Measurements from ENCODE around the gene RO60.
"Not testable (repeated sequence)": the region's sequence is repeated elsewhere in the genome, so short reads cannot be mapped to it uniquely, and the experiment has no call there.

Gene RO60

DNA sequence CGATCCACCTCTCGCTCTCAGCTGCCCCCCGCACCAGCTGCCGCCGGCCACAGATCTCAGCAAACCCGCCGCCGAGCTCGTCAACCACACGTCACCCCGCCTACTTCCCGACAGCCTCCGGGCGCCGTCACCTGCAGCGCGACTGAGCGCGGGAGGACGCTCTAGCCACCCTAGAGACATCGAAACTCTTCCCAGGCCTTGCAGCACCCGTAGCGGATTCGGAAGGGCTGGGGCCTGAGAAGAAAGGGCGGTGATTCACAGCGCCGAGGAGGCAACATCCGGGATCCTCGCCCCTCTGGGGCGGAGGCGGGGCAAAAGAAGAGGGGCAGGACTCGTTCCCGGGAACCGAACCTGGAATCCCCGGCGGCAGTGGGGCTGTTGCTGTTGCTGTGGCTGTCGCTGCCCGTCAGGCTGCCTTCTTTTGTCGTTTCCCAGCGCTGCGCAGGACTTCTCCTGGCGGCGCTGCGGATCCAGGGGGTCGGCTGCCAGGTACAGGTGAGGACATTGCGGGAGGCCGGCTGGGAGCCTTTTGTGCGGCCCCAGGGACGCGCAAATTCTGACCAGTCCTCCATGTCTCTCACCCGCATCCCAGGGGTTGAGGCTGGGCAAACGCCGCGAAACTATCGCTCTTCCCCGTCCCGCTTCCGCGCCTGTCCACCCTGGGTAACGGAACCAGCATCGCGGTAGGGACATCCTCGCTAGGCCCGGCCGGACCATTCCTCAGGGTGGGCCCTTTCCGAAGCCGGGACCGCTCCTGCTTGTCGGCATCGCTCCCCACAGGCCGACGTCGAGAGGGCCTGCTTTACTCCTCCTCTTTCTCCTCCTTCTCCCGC is at the start of gene RO60, which contains the start of gene UCHL5:
TSS of gene RO60 (plus strand) at position 331 of the 833 bp plus-strand sequence. CDS start 9,443 bp downstream, outside the sequence.
TSS of gene UCHL5 (minus strand) at position 79 of the 833 bp plus-strand sequence. CDS start 100 bp downstream, outside the sequence.
- DNase-seq = peak; percentile 96

DNA sequence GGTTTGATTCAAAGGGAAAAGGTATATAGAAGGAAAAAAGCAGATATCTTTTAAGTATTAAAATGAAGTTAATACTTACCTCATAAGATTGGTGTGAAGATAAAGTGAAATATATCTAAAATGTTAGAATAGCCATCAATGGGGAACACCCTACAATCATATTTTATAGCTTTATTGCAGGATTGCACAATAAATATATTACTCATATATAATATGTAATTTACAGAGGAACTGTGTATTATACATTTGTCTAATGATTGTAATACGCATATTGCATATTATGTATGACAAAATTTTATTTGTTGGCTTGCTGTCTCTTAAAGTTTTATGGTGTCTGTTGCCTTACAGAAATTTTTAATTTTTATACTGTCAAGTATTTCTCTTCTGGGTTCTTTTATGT is 48.0 kb upstream of the RO60 start:
- DNase-seq = no peak

DNA sequence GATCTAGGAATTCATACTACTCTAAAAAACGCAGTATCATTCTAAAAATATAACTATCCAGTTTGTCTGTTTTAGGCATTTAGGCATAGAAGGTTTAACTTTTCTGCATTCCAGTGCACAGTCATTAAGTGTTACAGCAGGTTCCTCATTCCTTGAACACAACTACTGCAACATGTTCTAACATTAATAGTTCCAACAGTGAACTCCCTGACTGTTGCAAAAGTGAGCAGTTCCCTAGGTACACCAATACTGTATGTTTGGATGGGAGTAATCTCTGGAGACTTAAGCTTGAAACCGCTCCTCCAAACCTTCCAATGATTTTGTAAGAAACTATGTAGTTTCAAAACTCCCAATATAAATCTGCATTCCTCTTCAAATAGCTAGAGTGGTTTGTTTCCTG is 46.4 kb upstream of the RO60 start:
- DNase-seq = no peak

DNA sequence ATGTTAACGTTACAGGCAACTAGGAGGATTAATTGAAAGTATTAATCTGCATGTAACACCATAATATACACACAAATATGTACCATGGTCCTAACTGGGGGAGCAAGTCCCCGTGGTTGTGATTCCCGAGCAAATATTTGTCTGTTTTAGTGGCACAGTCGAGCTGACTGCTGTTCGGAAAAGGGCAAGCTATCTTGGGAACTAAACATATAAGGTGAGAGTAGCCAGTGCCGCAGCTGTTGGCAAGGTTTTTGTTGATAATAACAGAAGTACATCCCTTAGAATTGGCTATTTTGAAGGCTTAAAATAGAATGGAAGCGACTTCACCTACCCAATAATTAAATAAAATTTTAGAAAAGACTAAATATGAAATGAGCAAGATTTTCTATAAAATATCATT is 45.7 kb upstream of the RO60 start:
- no peak for DNase-seq

DNA sequence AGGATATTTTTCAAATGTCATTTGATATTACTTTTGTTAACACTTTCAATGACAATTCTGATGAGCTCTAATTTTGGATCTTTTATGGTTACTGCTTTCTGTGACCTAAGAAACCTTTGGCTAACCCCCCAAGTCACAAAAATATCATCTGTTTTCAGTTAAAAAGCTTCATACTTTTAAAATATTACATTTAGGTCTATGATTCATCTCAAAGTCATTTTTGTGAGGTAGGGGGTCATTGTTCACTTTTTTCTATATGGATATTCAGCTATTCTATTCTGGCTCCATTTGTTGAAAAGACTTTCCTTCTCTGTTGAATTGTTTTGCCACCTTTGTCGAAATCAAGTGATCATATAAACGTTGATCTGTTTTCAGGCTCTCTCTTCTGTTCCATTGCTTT is 45.0 kb upstream of the RO60 start:
- DNase-seq = no peak

DNA sequence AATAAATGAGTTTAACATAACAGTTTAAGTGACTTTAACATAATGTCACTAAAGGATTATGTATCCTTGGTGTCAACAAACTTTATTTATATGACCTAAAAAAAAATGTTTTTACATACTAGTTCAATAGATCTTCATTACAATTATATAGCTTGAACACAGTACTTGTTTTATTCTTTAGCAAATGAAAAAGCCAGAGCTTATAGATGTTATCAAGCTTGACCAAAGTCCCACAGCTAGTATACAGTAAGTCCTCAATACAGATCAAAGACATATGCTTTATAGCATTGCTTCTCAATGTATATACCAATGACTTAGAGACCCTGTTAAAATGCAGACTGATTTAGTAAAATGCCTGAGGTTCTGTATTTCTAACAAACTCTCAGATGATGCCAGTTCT is 42.6 kb upstream of the RO60 start:
- DNase-seq = no peak

DNA sequence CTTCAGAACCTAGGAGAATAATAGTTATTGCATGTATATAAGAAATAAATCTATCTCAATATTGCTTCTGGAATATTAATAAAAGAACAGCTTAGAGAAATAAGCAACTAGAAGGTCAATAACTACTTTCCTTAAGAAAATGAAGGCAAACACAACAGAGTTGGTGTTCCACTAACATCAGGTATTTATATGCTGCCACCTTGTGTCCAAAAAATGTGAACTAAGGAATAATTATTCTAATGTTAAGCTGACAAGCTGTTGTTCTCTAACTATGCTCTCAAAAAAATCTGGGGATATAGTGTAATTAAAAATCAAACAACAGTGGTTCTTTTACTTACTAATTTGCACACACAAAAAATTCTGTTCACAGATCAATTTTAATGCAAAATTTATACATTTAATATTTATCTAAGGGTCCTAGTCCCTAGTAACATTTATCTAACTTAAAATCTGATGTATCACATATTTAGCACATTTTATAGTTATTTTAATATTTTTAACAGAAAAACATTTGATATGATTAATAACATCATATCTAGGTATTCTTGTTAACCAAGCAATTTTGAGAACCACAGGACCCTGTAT is 39.9 kb upstream of the RO60 start:
- no peak for DNase-seq

DNA sequence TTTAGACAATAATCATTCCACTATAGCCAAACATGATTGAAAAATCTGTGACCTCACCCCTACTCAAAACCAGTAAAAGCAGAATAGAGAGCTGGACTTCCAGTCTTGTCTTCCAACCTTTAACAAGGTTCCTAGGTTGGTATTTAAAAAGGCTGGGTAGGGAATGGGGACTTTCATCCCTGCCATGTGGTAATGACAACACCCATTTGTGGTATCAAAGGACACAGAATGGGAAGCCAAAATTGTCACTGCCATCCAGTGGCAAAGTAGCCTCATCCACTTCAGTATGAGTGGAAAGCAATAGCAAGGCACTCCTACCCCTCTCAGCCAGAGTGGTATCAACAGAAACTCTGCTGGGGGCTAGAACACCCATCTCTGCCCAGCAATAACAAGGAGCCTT is 34.2 kb upstream of the RO60 start:
- no peak for DNase-seq

DNA sequence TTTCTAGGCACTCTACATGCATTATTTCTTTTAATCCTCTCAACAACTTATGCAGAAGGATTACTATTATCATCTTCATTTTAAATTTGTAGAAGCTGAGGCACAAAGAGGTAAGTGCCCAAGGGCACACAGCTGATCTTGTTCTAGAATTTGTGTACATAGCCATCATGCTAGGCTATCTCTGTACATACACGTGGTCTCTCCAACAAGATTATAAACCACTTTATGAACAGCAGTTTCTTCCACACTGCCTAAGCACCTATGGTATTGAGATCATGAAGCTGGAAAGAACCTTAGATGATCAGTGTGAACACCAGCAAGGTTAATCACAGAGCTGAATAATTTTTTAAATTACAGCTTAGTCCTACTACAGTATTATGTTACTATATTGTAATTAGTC is 29.1 kb upstream of the RO60 start:
- no peak for DNase-seq

DNA sequence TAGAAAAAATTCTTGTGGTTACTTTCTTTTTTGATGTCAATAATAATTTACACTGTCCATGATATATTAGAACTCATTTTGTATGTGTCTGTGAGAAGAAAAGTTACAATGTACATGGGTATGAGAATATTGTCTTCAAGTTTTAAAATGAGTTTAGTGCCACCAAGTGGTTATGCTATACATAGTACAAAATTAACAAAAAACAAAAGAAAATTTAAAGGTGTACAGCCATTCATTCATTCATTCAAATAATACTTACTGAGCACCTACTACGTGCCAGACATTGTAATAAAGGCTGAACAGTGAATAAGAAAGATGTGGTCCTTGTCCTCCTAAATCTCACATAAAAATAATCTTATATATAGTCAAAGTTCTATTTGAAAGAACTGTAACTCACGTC is 28.0 kb upstream of the RO60 start:
- DNase-seq = no peak

DNA sequence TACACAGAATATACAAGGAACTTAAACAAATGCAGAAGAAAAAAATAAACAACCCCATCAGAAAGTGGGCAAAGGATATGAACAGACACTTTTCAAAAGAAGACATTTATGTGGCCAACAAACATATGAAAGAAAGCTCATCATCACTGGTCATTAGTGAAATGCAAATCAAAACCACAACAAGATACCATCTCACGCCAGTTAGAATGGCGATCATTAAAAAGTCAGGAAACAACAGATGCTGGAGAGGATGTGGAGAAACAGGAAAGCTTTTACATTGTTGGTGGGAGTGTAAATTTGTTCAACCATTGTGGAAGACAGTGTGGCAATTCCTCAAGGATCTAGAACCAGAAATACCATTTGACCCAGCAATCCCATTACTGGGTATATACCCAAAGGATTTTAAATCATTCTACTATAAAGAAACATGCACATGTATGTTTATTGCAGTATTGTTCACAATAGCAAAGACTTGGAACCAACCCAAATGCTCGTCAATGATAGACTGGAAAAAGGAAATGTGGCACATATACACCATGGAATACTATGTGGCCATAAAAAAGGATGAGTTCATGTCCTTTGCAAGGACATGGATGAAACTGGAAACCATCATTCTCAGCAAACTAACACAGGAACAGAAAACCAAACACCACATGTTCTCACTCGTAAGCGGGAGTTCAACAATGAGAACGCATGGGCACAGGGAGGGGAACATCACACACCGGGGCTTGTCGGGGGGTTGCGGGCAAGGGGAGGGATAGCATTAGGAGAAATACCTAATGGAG is 26.6 kb upstream of the RO60 start:
- not testable (repeated sequence) for DNase-seq

DNA sequence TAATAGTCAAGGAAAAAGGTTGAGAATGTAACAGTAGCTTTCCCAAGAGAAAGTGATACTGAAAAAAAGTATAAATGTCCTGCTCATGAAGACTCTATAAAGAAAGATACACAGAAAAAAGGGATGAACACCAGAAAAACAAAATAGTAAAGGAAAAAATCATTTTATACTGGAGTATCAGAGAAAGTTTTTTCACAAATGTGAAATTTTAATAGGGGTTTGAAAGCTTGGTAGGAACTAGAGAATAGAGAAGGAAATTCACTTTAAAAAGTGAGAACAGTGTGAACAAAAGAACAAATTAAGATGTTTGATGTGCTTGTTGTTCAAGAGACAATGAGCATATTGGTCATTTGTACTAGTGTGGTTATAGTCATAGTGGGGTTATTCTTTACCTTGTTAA is 25.8 kb upstream of the RO60 start:
- no peak for DNase-seq

DNA sequence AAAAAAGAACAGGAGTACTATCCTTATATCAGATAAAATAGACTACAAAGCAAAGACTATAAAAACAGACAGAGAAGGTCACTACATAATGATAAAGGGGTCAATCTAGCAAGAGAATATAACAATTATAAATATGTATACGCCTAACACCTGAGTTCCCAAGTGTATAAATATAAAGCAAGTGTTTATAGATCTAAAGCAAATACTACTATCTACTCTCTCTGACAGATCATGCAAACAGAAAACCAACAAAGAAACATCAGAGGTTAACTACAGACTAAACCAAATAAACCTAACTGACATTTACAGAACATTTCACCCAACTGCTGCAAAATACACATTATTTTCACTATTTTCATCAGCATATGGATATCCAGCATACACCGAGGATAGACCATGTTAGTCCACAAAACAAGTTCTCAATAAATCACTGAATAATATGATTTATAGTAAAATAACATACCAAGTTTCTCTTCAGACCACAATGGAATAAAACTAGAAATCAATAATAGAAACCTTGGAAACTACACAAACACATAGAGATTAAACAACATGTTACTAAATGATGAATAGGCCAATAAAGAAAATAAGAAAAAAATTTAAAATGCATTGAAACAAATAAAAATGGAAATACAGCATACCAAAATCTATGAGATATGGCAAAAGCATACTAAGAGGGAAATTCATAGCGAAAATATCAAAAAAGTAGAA is 22.9 kb upstream of the RO60 start:
- no peak for DNase-seq

DNA sequence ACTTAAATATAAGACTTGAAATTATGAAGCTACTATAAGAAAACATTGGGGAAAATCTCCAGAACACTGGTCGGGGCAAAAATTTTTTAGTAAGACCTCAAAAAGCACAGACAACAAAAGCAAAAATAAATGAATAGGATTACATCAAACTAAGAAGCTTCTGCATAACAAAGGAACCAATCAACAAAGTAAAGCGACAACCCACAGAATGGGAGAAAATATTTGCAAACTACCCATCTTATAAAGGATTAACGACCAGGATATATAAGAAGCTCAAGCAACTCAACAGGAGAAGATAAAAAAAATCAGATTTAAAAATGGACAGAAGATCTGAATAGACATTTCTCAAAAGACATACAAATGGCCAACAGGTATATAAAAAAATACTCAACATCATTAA is 19.4 kb upstream of the RO60 start:
- DNase-seq = no peak

DNA sequence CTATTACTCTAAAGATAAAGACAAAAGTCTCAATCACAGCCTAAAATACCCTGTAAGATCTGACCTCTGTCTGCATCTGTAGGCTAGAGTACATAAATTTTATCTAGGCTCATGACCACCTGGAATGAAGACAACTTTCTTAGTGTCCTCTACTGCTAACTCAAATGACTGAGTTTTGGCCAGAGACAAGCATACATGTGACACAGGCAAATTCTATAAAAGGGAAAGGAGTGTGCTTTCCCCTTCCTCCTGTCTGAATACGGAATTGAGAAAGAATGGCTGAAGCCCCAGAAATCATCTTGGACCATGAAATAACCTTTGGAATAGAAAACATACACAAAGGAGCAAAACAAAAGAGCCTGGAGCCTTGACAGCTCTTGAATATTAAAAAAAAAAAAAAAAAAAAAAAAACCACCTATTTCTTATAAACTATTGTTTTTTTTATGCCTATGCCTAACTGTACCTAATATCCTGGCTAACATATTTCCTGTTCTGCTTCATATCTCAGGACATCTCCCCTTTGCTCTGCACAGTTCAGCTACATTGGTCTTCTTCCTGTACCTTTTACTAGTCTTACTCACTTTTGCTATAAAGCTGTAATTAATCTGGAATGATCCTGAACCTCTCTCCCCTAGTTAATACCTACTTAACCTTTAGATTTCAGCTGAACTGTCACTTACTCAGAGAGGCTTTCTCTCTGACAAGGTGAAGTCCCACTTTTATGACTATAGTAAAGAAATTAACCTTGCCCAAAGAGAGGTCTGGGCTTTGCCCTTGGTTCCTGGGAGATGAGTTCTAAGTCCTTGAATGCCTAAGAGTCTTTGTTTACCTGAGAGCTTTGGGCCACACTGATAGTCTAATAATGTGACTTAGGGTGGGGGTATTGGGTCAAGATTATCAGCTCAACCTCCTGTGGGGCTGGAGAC is 16.4 kb upstream of the RO60 start:
- DNase-seq = no peak

DNA sequence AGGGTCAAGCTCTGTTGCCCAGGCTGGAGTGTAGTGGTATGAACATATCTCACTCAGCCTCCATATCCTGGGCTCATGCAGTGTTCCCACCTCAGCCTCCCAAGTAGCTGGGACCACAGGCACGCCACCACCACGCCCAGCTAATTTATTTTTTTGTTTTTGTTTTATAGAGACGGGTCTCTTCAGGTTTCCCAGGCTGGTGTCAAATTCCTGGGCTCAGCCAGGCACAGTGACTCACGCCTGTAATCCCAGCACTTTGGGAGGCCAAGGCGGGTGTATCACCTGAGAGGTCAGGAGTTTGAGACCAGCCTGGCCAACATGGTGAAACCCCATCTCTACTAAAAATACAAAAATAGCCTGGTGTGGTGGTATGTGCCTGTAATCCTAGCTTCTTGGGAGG is 10.5 kb upstream of the RO60 start:
- DNase-seq = not testable (repeated sequence)

DNA sequence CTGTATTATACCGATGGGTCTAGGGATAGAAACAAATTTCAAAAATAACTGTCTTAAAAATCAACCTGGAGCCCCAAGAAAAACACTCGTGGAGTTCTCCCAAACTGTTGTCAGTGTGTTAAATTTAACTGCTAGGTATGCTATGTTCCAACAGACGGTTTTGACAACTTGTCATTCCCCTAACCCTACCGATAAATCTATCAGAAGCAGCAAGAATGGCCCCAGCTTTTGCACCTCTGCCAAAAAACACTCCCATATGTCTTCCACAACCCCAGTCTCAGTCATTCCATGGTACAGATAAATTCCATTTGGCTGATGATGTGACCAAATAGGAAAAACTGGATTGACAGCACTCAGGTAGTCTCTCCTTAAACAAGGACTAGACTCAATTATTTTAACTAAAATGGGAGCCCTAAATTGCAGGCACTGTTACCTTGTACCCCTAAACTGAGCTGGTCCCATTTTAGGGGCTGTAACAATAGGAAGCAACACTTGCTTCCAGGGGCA is 5.2 kb upstream of the RO60 start:
- no peak for DNase-seq

DNA sequence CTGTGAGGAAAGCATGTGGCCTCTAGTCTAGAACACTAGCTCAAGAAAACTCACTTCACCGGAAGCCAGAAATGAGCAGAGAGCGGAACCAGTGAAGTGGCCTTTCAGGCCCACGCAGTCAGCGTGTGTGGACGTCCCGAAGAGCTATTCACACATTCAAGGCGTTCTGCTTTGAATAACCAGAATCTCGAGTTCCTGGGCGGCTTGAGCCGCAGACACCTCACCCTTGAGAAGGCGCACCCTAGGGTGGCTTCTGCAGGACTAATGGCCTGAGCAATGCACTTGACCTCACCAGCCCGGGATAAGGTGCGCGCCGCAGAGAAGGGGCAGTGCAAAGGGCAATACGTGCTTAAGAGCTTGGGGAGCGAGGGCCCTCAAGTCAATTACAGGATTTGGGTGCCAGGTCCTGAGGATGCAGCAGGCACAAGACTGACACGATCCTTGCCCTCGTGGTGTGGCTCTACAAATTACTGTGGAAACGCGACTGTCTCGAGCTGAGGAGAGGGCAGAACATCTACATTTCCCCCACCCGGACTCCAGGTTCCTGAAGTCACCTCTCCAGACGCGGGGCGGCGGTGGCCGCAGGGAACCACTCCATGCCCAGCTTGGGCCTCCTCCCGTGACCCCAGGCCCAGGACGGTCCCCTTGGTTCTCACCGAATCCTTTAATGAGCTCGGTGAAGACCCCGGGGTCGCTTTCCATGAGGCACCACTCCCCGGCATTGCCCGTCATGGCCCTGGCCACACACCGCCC is 707 bp upstream of the RO60 start:
- DNase-seq = peak; percentile 60

DNA sequence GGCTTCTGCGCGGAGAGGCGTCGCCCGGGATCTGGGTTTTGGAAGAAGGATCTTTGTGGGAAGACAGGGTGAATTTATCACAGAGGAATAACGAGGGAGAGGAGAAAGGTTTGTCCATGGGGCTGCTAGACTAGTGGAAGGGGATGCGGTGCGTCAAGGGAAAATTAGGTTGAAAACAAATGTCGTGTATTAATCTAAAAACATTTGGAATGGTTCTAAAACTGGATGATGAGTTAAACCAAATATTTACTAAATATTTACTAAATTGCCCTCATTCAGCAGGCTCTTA is 647 bp downstream of the RO60 start:
- DNase-seq = no peak

DNA sequence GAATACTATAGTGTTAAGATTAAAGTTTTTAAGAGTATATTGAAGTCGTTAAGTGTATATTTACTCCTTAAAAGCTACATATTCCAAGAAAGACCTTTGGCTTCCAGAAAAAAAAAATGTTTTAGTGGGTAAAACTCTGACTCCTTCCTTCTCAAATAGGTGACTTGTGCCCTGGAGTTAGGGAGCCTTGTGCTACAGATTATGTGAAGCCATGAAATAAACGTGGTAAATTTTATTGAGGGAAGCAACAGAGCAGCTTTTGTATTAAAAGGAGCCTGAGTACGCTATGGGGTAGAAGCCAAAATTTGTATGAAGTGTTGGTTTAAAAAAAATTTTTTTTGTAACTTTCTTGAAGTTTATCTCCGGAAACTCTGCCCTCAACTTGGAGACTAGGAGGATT is 994 bp downstream of the RO60 start:
- DNase-seq = no peak

DNA sequence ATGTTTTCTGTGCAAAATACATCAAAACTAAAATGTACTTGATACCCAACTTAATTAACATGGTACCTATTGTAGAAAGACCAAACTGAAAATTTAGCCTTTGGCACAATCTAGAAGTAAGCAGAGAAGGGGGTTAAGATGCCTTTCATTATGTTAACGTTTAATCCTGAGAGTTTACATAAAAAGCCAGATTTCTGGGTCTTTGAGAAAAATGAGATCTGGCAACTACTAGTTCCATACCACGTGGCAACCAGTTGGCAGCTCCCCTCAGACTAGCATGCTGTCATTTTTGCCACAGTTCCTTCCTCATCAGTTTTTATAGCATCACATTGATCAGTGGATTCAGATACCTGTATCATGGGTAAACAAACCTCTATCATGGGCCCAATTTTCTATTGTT is 1.5 kb downstream of the RO60 start:
- no peak for DNase-seq

Data from CD4-positive, alpha-beta T cell treated with Interleukin-15 for 1 hour (primary cell).